Neural progenitor cell (in vitro differentiated cells): Measurements from ENCODE around the gene TMTC3.

Source experiments
- CTCF ChIP-seq: fragments of 200-600 bp; sonication (generic); IDR thresholded peaks from 2 replicates; pipeline ENCODE4 v1.5.1; 2017; ENCODE audit warnings: antibody characterized with exemption, mild to moderate bottlenecking
- EZH2 ChIP-seq: fragments of 200-600 bp; sonication (generic); IDR thresholded peaks from 2 replicates; pipeline ENCODE4 v1.6.1; 2017; ENCODE audit warnings: antibody characterized with exemption, mild to moderate bottlenecking, moderate library complexity
- EZH2phosphoT487 ChIP-seq: fragments of 200-600 bp; sonication (generic); IDR thresholded peaks from 2 replicates; pipeline ENCODE4 v1.6.1; 2017; ENCODE audit warnings: antibody characterized with exemption

DNA sequence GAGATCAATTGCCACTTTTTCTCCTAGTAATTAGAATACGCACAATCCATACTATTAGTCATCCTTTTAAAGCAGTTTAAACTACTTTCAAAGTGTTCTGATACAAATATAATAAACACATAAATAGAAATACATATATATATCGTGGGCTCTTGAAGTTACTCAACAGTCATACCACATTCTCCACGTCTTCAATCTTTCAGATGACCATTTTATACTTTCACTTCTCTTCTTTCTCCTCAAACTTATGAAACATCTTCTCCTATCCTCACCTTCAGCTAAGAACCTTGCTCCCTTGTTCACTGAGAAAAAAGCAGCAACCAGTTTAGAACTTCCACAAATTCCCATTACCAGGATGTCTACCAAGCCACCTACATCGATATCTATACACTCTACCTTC lies 19.4 kb upstream of the TMTC3 start:
- no peak for TF ChIP-seq CTCF
- TF ChIP-seq EZH2phosphoT487 = no peak
- no peak for TF ChIP-seq EZH2
